AML-193 (cell line): ENCODE results near the gene PDAP1.
"Not testable (repeated sequence)": the region's sequence is repeated elsewhere in the genome, so short reads cannot be mapped to it uniquely, and the experiment has no call there.

Source experiments
- DNase-seq, 2 experiments: peaks; one replicate each; lab custom pipeline; 2025; lab: John Stamatoyannopoulos, UW

PDAP1 gene

GRCh38 chr7:99395616-99396327 lies 12.6 kb downstream of the PDAP1 start:
- DNase-seq, result no peak

DNA sequence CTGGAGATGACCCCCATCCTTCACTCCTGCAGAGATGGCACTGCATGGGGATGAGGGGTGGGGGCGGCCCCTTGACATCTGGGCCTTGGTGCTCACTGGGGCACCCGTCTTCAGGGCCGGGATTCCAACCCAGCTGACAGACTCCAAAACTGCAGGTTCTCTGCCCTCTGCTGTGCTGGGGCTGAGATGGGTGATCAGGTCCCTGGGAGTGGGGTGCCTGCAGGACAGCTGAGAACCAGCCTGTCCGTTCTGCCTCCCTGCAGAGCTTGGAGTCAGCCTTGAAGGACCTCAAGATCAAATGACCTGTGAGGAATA lies 14.3 kb downstream of the PDAP1 start:
- DNase-seq, result no peak

- no peak for DNase-seq
Measured at GRCh38 chr7:99393355-99394187, 14.8 kb downstream of the PDAP1 start.

DNA sequence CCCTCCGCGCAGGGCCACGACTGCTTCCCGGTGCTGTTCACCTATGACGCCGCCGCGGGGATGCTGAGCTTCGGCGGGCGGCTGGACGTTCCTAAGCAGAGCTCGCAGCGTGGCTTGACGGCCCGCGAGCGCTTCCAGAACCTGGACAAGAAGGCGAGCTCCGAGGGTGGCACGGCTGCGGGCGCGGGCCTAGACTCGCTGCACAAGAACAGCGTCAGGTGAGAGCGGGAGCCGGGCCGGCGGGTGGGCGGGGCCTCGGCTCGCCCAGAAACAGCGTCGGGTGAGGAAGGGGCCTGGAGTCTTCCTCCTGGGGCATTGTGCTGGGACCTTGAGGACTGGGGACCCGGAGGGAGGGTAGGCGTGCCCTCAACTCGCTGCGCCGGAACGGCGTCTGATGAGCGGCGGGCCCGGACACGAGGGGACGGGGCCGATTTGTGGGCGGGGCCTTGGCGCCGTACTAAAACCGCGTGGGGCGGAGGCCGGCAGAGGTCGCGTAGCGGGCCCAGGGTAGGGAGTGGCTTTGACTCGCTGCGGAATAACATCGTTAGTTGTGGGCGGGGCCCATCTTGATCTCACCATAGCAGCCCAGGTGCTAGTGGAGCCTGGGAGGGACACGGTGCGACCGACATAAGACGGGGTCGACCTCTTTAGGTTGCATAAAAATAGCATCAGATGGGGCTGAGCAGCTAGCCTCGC lies 15.6 kb downstream of the PDAP1 start:
- DNase-seq, result no peak

GRCh38 chr7:99392046-99392445 lies 16.4 kb downstream of the PDAP1 start:
- no peak for DNase-seq

- no peak for DNase-seq
Measured at GRCh38 chr7:99390941-99391602, 17.3 kb downstream of the PDAP1 start.

GRCh38 chr7:99389772-99390171 lies 18.6 kb downstream of the PDAP1 start:
- DNase-seq, result no peak

DNA sequence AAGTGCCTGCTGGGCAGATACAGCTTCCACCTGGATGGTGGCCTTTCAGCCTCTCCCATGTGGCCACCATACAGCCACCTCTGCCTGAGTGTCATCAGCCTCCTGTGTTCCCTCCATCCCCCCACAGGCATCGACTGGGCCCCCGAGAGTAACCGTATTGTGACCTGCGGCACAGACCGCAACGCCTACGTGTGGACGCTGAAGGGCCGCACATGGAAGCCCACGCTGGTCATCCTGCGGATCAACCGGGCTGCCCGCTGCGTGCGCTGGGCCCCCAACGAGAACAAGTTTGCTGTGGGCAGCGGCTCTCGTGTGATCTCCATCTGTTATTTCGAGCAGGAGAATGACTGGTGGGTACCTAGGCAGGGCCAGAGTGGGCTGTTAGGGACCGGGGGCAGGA lies 20.5 kb downstream of the PDAP1 start:
- DNase-seq, result no peak

DNA sequence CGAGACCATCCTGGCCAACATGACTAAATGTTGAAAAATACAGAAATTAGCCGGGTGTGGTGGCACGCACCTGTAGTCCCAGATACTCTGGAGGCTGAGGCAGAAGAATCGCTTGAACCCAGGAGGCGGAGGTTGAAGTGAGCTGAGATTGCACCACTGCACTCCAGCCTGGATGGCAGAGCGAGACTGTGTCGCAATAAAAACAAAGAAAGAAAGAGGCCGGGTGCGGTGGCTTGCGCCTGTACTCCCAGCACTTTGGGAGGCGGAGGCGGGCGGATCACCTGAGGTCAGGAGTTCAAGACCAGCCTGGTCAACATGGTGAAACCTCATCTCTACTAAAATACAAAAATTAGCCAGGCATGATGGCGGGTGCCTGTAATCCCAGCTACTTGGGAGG lies 21.2 kb downstream of the PDAP1 start:
- not testable (repeated sequence) for DNase-seq

DNA sequence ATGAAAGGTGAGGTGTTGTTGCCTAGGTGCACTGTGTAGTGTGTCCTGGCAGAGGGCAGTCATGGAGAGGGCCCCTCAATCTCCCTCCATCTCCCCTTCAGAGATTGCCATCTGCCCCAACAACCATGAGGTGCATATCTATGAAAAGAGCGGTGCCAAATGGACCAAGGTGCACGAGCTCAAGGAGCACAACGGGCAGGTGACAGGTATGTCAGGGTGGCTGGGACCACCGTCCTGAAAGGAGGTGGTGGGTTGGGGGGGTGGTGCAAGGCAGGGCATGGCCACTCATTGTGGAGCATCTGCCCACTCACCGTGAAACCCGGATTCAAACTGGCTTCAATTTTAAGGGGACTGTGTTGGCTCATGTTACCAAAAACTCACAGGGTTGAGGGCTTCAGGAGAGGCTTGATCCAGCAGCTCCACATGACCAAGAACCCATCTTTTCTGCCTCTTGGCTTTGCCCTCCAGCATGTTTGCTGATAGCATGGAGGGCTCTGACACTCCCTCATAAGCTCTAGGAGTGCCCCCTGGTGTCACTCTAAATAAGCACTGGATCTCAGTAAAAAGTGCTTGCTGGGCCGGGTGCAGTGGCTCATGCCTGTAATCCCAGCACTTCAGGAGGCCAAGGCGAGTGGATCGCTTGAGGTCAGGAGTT lies 21.7 kb downstream of the PDAP1 start:
- DNase-seq, result peak; percentile 36 to 49

- no peak for DNase-seq
Measured at GRCh38 chr7:99385564-99385963, 22.8 kb downstream of the PDAP1 start.

GRCh38 chr7:99384523-99384922 lies 23.9 kb downstream of the PDAP1 start:
- DNase-seq, result no peak

DNA sequence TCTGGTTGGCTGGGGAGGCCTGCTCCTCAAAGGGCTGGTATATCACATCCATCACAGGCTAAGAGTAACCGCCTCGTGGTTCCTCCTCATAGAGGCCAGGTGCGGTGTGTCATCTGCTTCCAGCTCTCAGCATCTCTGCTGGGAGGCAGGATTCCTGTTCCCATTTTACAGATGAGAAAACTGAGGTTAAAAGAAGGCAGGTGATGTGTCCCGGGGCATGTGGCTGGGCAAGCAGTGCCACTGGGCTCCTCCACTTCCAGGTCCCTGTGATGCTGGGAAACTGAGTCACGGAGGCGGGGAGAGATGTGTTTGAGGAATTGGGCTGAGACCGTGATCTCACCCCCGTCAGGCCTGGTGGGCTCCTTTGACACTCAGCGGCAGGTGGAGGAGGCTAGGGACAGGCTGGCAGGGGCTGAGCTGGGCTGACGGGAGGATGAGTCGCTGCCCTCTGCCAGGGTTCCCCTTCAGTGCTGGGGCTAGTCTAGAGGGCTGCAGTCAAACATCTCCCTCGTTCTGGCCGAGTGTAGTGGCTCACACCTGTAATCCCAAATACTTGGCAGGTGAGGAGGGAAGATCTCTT lies 24.5 kb downstream of the PDAP1 start:
- no peak for DNase-seq

- no peak for DNase-seq
Measured at GRCh38 chr7:99383203-99383602, 25.2 kb downstream of the PDAP1 start.

GRCh38 chr7:99381664-99382075 lies 26.7 kb downstream of the PDAP1 start:
- DNase-seq, result no peak

- DNase-seq, result no peak
Measured at GRCh38 chr7:99380823-99381663, 27.4 kb downstream of the PDAP1 start.

DNA sequence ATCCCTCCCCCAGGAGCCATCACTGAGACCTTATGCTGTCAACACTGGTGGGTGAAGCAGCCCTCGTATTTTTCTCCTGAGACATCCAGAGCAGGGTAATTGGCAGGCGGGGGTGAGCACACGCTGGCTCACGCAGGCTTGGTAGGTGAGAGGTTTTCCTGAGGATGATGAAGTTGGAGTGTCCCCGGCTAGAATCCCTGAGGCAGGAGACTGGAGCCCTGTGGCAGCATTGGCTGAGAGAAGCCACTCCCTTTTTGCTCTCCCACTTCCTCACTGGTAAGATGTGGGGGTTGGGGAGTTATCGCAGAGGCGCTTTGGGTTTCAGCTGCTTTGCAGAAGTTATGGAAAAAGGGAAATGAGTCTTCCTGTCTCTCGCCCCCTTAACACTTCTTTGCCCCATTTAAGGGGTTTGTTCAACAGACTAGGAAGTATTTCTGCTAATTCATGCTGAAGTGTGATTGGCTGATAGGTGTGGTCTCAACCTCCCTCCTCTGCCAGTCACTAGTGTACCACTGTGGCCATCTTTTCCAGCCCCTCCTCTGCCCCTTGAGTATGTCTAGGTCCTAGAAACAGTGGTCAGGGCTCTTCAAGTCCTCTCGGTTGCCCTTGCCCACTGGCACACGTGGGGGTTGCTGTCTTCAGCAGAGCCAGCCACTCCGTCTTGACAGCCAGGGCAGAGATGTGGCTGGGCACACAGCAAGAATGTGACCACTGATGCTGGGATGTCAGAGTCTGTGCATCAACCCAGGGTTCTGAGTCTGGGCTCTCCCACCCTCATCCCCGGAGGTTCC lies 28.2 kb downstream of the PDAP1 start:
- peak; percentile 93 to 96 for DNase-seq

DNA sequence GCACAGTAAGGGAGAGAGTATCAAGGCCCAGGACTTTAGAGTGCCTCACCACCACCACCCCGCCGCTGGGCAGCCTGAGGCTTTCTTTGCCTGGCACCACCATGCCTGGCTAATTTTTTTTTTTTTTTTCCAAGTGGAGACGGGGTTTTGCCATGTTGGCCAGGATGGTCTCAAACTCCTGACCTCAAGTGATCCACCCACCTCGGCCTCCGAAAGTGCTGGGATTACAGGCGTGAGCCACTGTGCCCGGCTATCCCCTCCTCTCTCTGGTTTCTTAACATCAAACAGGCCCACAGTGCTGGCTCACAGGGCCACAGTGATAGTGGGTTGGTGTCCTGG lies 28.7 kb downstream of the PDAP1 start:
- not testable (repeated sequence) for DNase-seq

DNA sequence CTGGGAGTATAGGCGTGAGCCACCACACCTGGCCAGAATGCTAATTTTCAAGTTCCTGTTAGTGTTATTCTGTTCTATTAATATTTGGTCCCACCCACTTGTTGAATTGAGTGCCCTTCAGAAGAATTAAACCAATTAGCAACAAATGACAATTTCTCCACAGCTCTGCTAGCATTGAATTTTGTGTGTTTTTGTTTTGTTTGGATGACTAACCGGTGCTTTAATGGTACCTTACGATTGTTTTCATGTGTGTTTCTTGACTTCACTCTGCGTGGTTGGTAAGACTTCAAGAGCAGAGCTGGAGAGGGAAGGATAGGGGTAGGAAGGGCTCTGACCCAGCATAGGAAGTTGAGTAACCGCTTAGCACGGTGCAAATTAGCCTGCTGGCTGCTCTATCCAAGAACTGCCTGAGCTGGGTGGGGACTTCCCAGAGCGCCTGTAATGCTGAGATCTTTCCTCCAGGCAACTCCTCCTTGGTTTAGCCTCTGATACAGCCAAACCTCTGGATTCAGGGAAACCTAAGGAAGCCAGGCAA lies 29.3 kb downstream of the PDAP1 start:
- DNase-seq, result peak; percentile 82 to 86
